Muscle layer of duodenum (tissue), 2 donors: ENCODE results near the gene GLIPR2.
"Not testable (repeated sequence)": the region's sequence is repeated elsewhere in the genome, so short reads cannot be mapped to it uniquely, and the experiment has no call there.

Experiments
- H3K27ac ChIP-seq: one replicate; pipeline ENCODE4 v1.7.0; 2013; ENCODE audit warnings: mild to moderate bottlenecking, low read length
- H3K27me3 ChIP-seq: one replicate; pipeline ENCODE4 v1.7.0; 2013; ENCODE audit warnings: low read depth, mild to moderate bottlenecking, control low read depth, low read length
- H3K36me3 ChIP-seq, 2 donors: one replicate each; pipeline ENCODE4 v1.7.0; 2013; ENCODE audit warnings: low read length in 2 of 2, control low read depth in 1 of 2, mild to moderate bottlenecking in 1 of 2; ENCODE audit not compliant: insufficient read depth in 2 of 2, control insufficient read depth in 1 of 2
- H3K4me1 ChIP-seq, 2 donors: one replicate each; pipeline ENCODE4 v1.7.0; 2013; ENCODE audit warnings: low read length in 2 of 2, mild to moderate bottlenecking in 2 of 2, control low read depth in 1 of 2, moderate library complexity in 1 of 2; ENCODE audit not compliant: insufficient read depth in 2 of 2, control insufficient read depth in 1 of 2
- H3K4me3 ChIP-seq, 2 donors: one replicate each; pipeline ENCODE4 v1.7.0; 2013; ENCODE audit warnings: low read length in 2 of 2, low read depth in 1 of 2, mild to moderate bottlenecking in 1 of 2
- H3K9me3 ChIP-seq, 2 donors: one replicate each; pipeline ENCODE4 v1.7.0; 2013; ENCODE audit warnings: low read length in 2 of 2, control low read depth in 1 of 2, mild to moderate bottlenecking in 1 of 2; ENCODE audit not compliant: control insufficient read depth in 1 of 2
- donor health status: healthy.

The GLIPR2 gene

DNA sequence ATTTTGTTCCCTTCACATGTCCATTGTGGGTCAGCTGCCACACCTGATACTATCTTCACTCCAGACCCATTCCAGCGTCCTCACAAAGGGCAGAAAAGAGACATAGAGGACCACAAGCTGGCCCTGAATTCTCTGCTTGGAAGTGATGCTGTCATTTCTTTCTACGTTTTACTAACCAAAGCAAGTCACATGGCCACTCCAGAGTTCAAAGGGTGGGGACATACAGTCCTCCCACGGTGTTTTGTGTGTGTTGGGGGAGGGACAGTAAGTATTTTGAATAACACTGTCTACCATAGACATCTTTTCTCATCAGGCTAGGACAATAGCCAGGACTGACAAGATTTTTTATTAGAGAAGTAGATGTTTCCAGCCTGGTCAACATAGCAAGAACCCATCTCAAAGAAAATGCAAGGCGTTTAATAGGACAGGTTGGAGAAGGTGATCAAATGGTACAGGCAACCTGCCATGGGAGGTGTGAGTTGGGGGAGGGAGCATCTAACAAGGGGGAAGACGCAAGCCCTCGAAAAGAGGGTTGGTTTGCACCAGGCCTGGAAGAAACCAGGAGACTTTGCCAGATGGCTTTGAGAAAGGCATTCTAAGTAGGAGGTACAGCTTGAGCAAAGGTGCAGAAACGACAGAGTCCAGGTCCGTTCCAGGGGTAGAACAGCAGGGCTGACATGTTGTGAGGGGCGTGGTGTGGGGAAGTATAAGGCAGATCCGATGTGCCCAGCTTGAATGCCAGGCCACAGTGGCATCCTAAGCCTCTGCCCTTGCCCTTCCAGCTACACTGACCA lies 11.3 kb upstream of the GLIPR2 start:
- Histone ChIP-seq H3K9me3 (no peaks in the 10 kb centered on the region), H3K36me3 (peaks cover 4 to 24% of the 10 kb centered on the region in 2 donors), H3K4me1 (no peaks in the 10 kb centered on the region), H3K27me3 (no peaks in the 10 kb centered on the region), H3K27ac (no peak overlapping the region), H3K4me3 (no peak overlapping the region)

DNA sequence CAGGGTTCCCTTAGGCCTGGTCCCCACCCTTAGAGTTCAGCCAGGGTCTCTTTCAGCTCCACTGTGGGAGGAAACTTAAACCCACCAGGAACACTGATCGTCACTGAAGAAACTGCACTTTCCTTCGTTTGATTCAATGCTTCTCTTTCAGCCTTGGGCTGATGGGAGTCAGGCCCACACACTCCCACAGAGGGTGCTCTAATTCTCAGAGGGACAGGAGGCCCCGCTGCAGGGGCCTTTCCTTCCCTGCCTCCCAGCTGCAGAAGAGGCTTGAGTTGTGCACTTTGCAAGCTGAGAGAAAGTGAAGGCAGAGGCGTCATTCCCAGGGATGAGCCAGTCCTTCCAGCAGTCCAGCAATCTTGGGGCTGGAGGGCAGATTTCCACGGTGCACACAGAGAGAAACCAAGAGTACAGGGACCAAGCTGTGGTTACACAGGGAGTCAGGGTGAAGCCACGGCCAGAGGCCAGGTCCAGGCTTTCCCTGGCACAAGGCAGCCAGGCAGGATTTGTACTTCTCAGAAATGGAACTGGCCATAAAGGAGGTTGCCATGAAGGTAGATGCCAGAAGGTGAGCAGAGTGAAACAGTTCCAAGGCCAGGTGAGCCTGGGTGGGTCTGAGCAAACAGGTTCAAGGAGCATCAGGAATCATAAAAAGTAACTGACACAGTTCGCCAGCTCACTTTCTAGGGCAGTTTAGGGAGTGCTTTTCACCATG lies 10.4 kb upstream of the GLIPR2 start:
- Histone ChIP-seq H3K27ac (no peak overlapping the region), H3K9me3 (no peaks in the 10 kb centered on the region), H3K4me1 (no peaks in the 10 kb centered on the region), H3K36me3 (peaks cover 4 to 17% of the 10 kb centered on the region in 2 donors), H3K27me3 (no peaks in the 10 kb centered on the region), H3K4me3 (no peak overlapping the region)

DNA sequence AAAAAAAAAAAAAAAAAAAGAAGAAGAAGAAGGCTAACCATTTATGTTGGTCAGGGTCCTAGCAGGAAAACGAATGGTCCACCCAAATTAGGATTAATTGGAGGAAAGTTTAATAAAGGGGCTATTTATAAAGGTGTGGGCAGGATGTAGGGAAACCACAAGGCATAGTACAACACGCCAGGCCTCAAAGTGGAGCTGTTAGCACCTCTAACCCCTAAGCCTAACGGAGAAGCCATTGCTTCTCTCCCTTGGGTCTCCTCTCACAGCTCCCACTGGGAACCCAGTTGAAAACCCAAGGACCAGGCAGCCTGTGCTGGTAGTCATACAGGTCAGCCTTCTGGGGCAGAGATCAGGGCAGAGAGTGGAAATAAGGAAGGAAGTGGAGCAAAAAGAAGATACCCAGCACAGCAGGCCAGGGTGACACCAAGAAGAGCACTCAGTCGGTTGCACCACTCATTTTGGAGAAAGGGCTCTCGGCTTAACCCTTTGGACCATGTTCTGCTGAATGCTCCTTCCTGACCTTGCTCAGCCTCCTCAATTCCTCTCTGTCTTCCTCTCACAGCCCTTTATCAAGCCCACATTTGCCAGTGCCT lies 8.8 kb upstream of the GLIPR2 start:
- no peaks in the 10 kb centered on the region for H3K4me1 ChIP-seq
- H3K27ac ChIP-seq, result no peak overlapping the region
- H3K4me3 ChIP-seq, result no peak overlapping the region
- no peaks in the 10 kb centered on the region for H3K9me3 ChIP-seq
- H3K27me3 ChIP-seq, result no peaks in the 10 kb centered on the region
- peaks cover 0 to 4% of the 10 kb centered on the region in 2 donors for H3K36me3 ChIP-seq

DNA sequence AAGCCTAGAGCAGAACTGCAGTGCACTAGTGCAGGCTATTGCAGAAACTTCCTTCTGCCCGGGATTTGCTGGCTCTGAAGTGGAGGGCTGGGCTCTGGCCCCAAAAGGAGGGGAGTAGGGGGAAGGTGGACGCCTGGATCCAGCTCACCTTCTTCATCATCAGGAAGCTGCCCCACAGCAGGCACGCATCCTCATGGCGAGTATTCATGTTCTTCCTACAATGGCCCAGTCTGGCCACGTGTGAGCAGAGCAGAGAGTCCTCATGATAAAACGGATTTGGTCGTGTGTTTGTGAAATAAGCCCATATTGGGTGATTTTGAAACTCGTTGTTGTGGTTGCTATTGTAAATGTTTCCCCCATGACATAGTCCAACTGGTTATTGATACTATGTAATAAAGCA lies 8.2 kb upstream of the GLIPR2 start:
- no peaks in the 10 kb centered on the region for H3K27me3 ChIP-seq
- no peak overlapping the region for H3K4me3 ChIP-seq
- H3K9me3 ChIP-seq, result no peaks in the 10 kb centered on the region
- no peaks in the 10 kb centered on the region for H3K36me3 ChIP-seq
- no peaks in the 10 kb centered on the region for H3K4me1 ChIP-seq
- no peak overlapping the region for H3K27ac ChIP-seq

DNA sequence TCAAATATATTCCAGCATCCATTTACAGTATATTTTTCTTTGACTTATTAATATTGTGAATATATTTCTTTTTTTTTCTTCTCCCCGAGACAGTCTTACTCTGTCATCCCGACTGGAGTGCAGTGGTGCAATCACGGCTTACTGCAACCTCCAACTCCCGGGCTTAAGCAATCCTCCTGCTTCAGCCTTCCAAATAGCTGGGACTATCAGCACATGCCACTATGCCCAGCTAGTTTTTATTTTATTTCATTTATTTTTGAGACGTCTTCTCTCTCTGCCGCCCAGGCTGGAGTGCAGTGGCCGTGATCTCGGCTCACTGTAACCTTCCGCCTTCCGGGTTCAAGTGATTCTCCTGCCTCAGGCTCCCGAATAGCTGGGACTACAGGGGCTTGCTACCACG lies 7.4 kb upstream of the GLIPR2 start:
- no peaks in the 10 kb centered on the region for H3K27me3 ChIP-seq
- H3K27ac ChIP-seq, result no peak overlapping the region
- H3K9me3 ChIP-seq, result no peaks in the 10 kb centered on the region
- H3K4me3 ChIP-seq, result no peak overlapping the region
- no peaks in the 10 kb centered on the region for H3K4me1 ChIP-seq
- H3K36me3 ChIP-seq, result no peaks in the 10 kb centered on the region

DNA sequence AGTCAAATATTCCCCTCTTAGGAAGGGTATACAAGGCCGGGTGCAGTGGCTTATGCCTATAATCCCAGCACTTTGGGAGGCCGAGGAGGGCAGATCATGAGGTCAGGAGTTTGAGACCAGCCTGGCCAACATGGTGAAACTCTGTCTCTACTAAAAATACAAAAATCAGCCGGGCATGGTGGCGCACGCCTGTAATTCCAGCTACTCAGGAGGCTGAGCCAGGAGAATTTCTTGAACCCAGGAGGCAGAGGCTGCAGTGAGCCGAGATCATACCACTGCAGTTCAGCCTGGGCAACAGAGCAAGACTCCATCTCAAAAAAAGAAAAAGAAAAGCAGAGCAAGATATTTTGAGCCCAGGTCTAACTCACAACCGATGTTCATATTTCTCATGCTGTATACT lies 4.9 kb upstream of the GLIPR2 start:
- not testable (repeated sequence) for H3K36me3 ChIP-seq, H3K9me3 ChIP-seq, H3K27ac ChIP-seq, H3K4me3 ChIP-seq, H3K4me1 ChIP-seq, H3K27me3 ChIP-seq

DNA sequence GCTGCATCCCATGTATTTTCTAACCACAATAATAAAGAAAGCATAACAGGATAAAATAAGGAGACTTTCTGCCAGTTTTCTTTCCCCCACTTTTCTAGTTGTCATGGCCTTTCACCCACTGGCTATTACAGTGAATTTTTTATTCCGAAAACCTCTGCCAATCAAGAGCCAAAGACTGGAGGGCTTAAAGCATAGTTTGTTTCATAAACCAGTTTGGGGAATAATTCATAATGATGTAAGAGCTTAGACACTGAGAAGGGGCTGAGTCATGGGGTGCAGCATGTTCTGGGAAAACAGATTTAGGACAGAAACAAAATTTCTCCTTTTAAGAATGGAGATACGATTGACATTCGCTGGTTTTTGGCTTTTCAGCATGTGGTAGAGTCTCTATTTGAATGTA lies 4.4 kb upstream of the GLIPR2 start:
- Histone ChIP-seq H3K4me3 (no peak overlapping the region), H3K27ac (no peak overlapping the region), H3K36me3 (no peaks in the 10 kb centered on the region)

DNA sequence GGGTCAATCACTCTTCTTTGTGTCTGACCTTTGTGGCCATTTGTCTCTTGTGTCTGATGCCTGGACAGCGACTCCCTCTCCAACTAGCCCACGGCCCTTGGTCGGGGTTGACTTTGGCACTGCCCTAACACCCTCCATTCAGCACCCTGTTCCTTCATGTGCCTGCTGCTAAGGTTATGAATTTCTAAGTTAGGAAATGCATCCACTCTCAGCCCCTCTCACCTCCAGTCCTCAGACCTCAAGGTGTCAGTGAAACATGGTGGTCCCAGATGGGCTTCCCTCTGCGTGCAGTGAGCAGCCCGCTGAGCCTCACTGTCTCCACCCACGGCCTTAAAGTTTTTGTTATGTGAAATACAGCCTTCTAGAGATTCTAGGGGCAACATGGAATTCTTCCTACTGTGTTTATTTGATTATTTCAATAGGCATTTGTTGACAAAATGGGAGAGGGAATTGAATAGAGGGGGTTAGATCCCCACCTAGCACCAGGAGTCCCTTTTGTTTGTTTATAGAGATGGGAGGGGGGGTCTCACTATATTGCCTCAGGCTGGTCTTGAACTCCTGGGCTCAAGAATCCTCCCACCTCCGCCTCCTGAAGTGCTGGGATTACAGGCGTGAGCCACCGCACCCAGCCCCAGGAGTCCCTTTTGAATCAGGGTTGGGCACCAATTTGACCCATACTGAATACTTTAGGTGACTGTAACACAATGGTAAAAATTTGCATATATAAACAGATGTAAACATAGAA lies 1.6 kb upstream of the GLIPR2 start:
- Histone ChIP-seq H3K36me3 (no peaks in the 10 kb centered on the region), H3K27ac (no peak overlapping the region), H3K27me3 (no peaks in the 10 kb centered on the region), H3K9me3 (no peaks in the 10 kb centered on the region), H3K4me3 (no peak overlapping the region), H3K4me1 (peaks cover 6 to 29% of the 10 kb centered on the region in 2 donors)

More for the DNA sequence above, 4.4 kb upstream of the GLIPR2 start:
- H3K9me3 ChIP-seq, result no peaks in the 10 kb centered on the region
- H3K27me3 ChIP-seq, result no peaks in the 10 kb centered on the region
- peaks cover 0 to 5% of the 10 kb centered on the region in 2 donors for H3K4me1 ChIP-seq

DNA sequence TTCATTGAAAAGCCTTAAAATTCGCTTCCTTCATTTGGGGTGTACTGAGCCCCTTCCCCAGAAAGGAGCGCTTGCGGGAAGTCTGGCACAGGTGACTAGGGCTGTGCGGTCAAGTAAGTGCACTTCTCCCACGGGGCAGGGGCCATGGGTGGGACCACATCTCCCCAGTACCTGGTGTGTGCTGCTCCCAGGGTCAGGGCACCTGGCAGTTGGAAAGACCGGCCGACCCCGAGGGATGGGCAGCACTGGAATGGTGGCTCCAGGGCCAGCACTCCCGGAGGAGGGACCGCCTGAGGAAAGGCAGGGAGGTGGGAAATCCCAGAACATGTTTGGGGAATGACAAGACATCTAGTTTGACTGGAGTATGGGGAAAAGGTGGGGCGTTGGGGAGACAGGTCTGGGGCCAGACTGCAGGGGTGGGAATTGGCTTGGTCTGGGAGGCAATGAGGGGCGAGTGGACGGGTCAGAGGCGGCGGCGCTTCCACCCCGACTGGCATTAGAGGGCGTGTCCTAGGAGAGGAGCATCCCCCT lies 727 bp upstream of the GLIPR2 start:
- Histone ChIP-seq H3K9me3 (no peaks in the 10 kb centered on the region), H3K4me1 (peaks cover 15 to 37% of the 10 kb centered on the region in 2 donors), H3K36me3 (no peaks in the 10 kb centered on the region), H3K27me3 (no peaks in the 10 kb centered on the region), H3K27ac (no peak overlapping the region), H3K4me3 (peak overlapping the region; percentile 21 to 70)

DNA sequence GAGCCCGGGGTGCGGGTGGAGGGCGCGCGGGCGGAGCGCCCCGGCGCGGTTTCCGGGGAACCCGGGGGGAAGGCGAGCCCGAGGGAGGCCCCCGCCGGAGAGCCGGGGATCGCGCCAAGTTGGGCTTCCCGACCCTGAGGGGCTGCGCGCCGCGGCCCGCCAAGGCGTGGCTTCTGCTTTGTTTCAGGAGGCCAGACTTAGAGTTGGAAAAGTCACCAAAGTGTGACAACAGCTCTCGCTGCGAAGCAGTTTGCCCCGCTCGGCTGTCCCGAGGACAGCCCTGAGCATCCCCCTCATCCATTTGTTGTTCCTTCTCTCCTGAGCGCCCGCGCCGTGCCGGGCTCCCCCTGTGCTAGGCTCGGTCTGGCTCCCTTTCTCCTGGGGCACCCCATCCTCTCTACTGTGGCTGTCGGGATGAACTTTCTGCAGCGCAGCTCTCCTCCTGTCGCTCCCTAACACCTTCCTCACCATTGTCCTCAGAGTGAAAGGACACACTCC lies 410 bp downstream of the GLIPR2 start:
- Histone ChIP-seq H3K4me1 (peaks cover 25 to 49% of the 10 kb centered on the region in 2 donors), H3K4me3 (peak overlapping the region; percentile 70 to 85), H3K27ac (peak overlapping the region; percentile 83), H3K27me3 (no peaks in the 10 kb centered on the region), H3K36me3 (no peaks in the 10 kb centered on the region), H3K9me3 (no peaks in the 10 kb centered on the region)
